SW 1271 (cell line): ENCODE data around the gene RB1.
"Not testable (repeated sequence)": the region's sequence is repeated elsewhere in the genome, so short reads cannot be mapped to it uniquely, and the experiment has no call there.

Experiments used
- DNase-seq, 2 experiments: peaks; one replicate each; lab custom pipeline; 2025; lab: John Stamatoyannopoulos, UW

RB1 gene

GRCh38 chr13:48349525-48349924, 46.0 kb downstream of the RB1 start:
- DNase-seq, result no peak

GRCh38 chr13:48353590-48353989, 50.0 kb downstream of the RB1 start:
- no peak for DNase-seq

GRCh38 chr13:48355524-48355923, 52.0 kb downstream of the RB1 start:
- DNase-seq, result not testable (repeated sequence)

GRCh38 chr13:48356750-48357149, 53.2 kb downstream of the RB1 start:
- DNase-seq, result no peak

- no peak for DNase-seq
These were observed 66.4 kb downstream of the RB1 start for GRCh38 chr13:48369988-48370387.

GRCh38 chr13:48370815-48371214, 67.3 kb downstream of the RB1 start:
- DNase-seq, result no peak

- DNase-seq, result no peak
These were observed 74.3 kb downstream of the RB1 start for GRCh38 chr13:48377857-48378256.

GRCh38 chr13:48380581-48380980, 77.0 kb downstream of the RB1 start:
- no peak for DNase-seq

- no peak for DNase-seq
These were observed 79.8 kb downstream of the RB1 start for GRCh38 chr13:48383384-48383783.

GRCh38 chr13:48386816-48387215, 83.3 kb downstream of the RB1 start:
- DNase-seq, result no peak

- no peak for DNase-seq
These were observed 87.7 kb downstream of the RB1 start for GRCh38 chr13:48391257-48391656.

- no peak for DNase-seq
These were observed 89.6 kb downstream of the RB1 start for GRCh38 chr13:48393030-48393697.

- no peak for DNase-seq
These were observed 90.1 kb downstream of the RB1 start for GRCh38 chr13:48393698-48394085.

- no peak for DNase-seq
These were observed 94.2 kb downstream of the RB1 start for GRCh38 chr13:48397744-48398143.

- no peak for DNase-seq
These were observed 95.0 kb downstream of the RB1 start for GRCh38 chr13:48398450-48399095.

- peak in 1 of 2 experiments; percentile 12 for DNase-seq
These were observed 96.6 kb downstream of the RB1 start for GRCh38 chr13:48400090-48400694.

GRCh38 chr13:48400850-48401291, 97.3 kb downstream of the RB1 start:
- peak; percentile 17 to 68 for DNase-seq

GRCh38 chr13:48401480-48401879, 97.9 kb downstream of the RB1 start:
- no peak for DNase-seq

- no peak for DNase-seq
These were observed 98.9 kb downstream of the RB1 start for GRCh38 chr13:48402325-48402932.

- DNase-seq, result no peak
These were observed 99.6 kb downstream of the RB1 start for GRCh38 chr13:48403151-48403631.

GRCh38 chr13:48403913-48404312, 100.4 kb downstream of the RB1 start:
- DNase-seq, result no peak

GRCh38 chr13:48404952-48405351, 101.4 kb downstream of the RB1 start:
- DNase-seq, result no peak

- DNase-seq, result no peak
These were observed 102.3 kb downstream of the RB1 start for GRCh38 chr13:48405875-48406274.
